AG04450 (cell line): ENCODE measurements around the gene SDC4. TPM values are rescaled to one million over a fixed set of nuclear protein-coding genes. Genes with fewer than 3 reads are reported as not detected.

Experiments
- CTCF ChIA-PET: fragments of 300-600, 350-600 bp; formaldehyde crosslinking; extraction: SDS; loops from one replicate; lab custom pipeline; 2022; ENCODE audit warnings: antibody characterized with exemption, inconsistent platforms; lab: Charles Lee
- POLR2A ChIA-PET: fragments of 350-600 bp; formaldehyde crosslinking; extraction: SDS; loops from one replicate; lab custom pipeline; 2021; ENCODE audit warnings: antibody characterized with exemption, inconsistent platforms; lab: Yijun Ruan, JAX
- DNase-seq: peaks from one replicate; pipeline ENCODE4 v3.0.0-alpha.2; 2011; ENCODE audit warnings: low read depth, low spot score
- H3K27ac ChIP-seq: one replicate; pipeline ENCODE4 v1.5.1; 2012; ENCODE audit warnings: low read depth, low read length, control low read depth
- H3K27me3 ChIP-seq: one replicate; pipeline ENCODE4 v1.6.0; 2012; ENCODE audit warnings: low read length; ENCODE audit not compliant: control insufficient read depth, insufficient read depth
- H3K4me3 ChIP-seq: 2 replicates; pipeline ENCODE4 v1.5.1; 2011; ENCODE audit warnings: mild to moderate bottlenecking, low read depth, low read length, control low read depth
- H3K9me3 ChIP-seq: 2 replicates; pipeline ENCODE4 v1.5.1; 2012; ENCODE audit warnings: low read length; ENCODE audit not compliant: control insufficient read depth, insufficient read depth
- polyA plus RNA-seq: library from polyadenylated mRNA; depleted of rRNA; stranded (reverse); fragments of >200 nt; gene quantifications from 2 replicates; pipeline ENCODE4 v1.2.3, GENCODE V29; 2011
- TF ChIP-seq, protein P1 (sequence below): IDR thresholded peaks from 2 replicates; pipeline ENCODE4 v1.5.1; 2011; ENCODE audit warnings: low read depth, low read length, control low read depth, inconsistent platforms

SDC4 gene
- polyA plus RNA-seq, 1 experiment: 177 TPM

DNA sequence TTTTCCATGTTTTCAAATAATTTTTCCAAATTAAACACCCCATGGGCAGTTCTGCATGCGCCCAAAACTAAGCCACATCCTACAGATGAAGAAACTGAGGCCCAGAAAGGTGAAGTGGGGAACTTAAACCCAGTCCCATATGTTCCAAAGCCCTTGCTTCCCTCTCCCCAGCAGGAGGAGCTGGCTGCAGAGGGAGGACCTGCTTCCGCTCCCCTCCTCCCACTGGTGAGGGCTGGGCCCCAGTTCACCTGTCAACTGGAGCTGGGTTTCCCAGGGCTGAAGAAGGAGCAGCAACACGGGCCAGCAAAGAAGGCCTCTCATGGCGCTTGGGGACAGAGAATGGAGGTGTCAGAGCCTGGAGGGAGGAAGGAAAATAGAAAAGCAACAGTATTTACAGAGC lies 43.0 kb downstream of the SDC4 start:
- ChIA-PET CTCF (interaction anchor here (0.6 to 6.6 kb wide), 5 partner anchors 12 to 466 kb away, joined by 4 to 96 read pairs (median 5); no protein-coding TSS in a partner anchor), POLR2A (no interaction called here)
- Histone ChIP-seq H3K9me3 (peaks cover 4% of the 10 kb centered on the region; the same call in 1 of the 2 replicates), H3K27me3 (peaks cover 32% of the 10 kb centered on the region), H3K4me3 (no peak overlapping the region), H3K27ac (no peak overlapping the region)
- TF ChIP-seq, protein P1, sequence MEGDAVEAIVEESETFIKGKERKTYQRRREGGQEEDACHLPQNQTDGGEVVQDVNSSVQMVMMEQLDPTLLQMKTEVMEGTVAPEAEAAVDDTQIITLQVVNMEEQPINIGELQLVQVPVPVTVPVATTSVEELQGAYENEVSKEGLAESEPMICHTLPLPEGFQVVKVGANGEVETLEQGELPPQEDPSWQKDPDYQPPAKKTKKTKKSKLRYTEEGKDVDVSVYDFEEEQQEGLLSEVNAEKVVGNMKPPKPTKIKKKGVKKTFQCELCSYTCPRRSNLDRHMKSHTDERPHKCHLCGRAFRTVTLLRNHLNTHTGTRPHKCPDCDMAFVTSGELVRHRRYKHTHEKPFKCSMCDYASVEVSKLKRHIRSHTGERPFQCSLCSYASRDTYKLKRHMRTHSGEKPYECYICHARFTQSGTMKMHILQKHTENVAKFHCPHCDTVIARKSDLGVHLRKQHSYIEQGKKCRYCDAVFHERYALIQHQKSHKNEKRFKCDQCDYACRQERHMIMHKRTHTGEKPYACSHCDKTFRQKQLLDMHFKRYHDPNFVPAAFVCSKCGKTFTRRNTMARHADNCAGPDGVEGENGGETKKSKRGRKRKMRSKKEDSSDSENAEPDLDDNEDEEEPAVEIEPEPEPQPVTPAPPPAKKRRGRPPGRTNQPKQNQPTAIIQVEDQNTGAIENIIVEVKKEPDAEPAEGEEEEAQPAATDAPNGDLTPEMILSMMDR: peak; percentile 17; the same call in 1 of the 2 replicates
- no peak for DNase-seq

DNA sequence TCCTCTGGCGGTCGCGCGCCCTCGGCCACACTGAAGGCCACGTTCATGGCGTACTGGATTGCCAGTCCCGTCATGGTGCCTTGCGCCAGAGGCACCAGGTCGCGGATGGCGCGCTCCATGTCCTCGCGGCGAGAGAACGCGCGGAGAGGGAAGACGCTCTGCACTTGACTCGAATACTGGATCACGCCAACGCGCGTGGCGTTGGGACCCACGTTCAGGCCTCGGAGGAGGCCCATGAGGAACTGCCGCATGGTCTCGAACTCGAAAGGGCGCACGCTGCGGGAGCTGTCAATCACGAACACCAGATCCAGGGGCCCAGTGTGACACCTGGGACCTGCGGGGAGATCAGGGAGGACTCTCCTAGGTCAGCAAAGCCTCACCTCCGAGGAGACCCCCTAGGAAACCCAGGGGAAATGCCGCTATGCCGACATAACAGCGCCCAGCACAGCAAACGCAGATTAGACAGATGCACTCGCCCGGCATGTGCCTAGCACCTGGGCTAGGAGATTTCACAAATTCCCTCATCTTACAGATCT lies 43.7 kb downstream of the SDC4 start:
- H3K27me3 ChIP-seq: peaks cover 32% of the 10 kb centered on the region
- DNase-seq: no peak
- ChIA-PET POLR2A (no interaction called here), CTCF (interaction anchor here (1.1 to 6.6 kb wide), 4 partner anchors 8 to 260 kb away, joined by 3 to 96 read pairs (median 7); no protein-coding TSS in a partner anchor)
- H3K9me3 ChIP-seq: peaks cover 4% of the 10 kb centered on the region; the same call in 1 of the 2 replicates
- TF ChIP-seq, protein P1: no peak
- no peak overlapping the region for H3K4me3 ChIP-seq
- H3K27ac ChIP-seq: no peak overlapping the region

DNA sequence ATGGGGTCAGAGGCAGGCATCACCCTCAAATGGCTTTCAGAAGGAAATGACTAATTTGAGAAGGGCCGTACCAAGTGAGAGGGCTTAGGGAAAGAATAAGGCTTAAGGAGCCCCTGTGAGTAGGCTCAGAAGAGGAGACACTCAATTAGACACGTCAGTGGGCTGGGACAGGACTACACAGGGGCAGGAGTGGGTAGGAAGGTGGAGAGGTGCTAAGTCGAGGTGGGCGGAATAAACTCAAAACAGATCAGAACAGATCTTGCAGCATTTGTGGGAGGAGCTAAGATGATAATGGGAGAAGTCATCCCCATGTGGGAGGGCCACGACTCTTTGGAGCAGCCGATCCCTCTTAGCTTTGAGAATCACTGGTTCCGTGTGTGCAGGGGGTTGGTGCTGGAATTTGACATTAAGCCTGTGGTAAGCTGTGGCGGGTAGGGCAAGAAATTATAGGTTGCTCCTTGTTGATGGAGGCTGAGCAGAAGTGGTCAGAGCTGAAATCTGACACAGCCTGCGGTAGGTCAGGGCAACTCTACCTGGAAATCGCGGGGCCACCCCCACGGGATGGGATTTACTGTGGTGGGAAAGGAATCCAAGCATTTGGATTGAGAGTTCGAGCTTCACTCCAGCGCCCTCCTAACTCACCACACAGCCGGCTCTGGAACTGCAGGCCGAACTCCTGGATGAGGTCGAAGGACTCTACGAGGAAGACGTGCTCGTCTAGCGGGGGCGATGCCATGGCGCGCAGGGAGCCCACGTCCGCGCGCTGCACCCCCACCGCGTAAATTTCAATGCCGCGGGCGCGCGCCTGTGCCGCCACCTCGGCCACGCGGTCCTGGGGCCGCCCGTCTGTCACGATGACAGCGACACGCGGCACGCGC lies 44.4 kb downstream of the SDC4 start:
- POLR2A ChIA-PET: interaction anchor here (0.6 kb wide), 1 partner anchor 23 kb away, joined by 3 read pairs; no protein-coding TSS in a partner anchor

DNA sequence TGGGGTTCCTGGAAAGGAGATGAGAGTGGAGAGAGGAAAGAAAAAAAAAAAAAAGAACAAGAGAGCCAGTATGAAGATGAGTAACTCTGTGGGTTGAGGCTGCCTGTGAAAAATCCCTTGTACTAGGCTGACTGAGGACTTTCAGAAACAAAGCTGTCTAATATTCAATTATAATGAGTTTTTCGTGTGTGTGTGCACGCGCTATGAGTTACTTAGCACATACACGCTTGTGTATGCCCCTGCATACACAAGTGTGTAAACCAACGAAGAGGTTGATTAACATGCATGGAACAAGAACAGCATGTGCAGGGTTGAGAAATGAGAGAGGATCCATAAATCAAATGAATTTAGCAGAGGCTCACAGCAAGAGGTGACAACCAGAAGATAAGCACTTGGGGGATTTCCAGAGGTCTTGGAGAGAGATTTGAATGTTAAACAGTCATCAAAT lies 46.4 kb downstream of the SDC4 start:
- CTCF ChIA-PET: interaction anchor here (0.7 to 6.6 kb wide), 7 partner anchors 9 to 469 kb away, joined by 3 to 96 read pairs (median 9); no protein-coding TSS in a partner anchor
- Histone ChIP-seq H3K9me3 (peaks cover 4% of the 10 kb centered on the region; the same call in 1 of the 2 replicates), H3K4me3 (no peak overlapping the region), H3K27me3 (peaks cover 18% of the 10 kb centered on the region), H3K27ac (no peak overlapping the region)
- POLR2A ChIA-PET: no interaction called here
- TF ChIP-seq, protein P1: no peak
- no peak for DNase-seq

More for the DNA sequence above, 44.4 kb downstream of the SDC4 start:
- CTCF ChIA-PET: interaction anchor here (1.1 to 6.6 kb wide), 6 partner anchors 9 to 467 kb away, joined by 3 to 96 read pairs (median 10); no protein-coding TSS in a partner anchor
- Histone ChIP-seq H3K27me3 (peaks cover 32% of the 10 kb centered on the region), H3K27ac (no peak overlapping the region), H3K9me3 (peaks cover 4% of the 10 kb centered on the region; the same call in 1 of the 2 replicates), H3K4me3 (no peak overlapping the region)
- DNase-seq: no peak
- TF ChIP-seq, protein P1: no peak
